Stomach (tissue), 9 donors: ENCODE results near the gene LCE1F. TPM values are rescaled to one million over a fixed set of nuclear protein-coding genes. Genes with fewer than 3 reads are reported as not detected.

ENCODE experiments used
- DNase-seq, 2 donors: peaks; one replicate each; pipeline versions ENCODE4 v3.0.0 to v3.0.0-alpha.2; 2013 to 2019
- H3K27ac ChIP-seq, 5 donors: fragments of 200-600 bp in 4 of 5; sonication (generic) in 4 of 5; one replicate each; pipeline ENCODE4 v1.5.1; 2013 to 2019; ENCODE audit warnings: mild to moderate bottlenecking in 1 of 5, moderate library complexity in 1 of 5
- H3K27me3 ChIP-seq, 3 donors: fragments of 200-600 bp; sonication (generic); one replicate each; pipeline ENCODE4 v1.5.1; 2017 to 2019; ENCODE audit warnings: mixed run types in 1 of 3
- H3K36me3 ChIP-seq, 4 donors: fragments of 200-600 bp; sonication (generic); 1 replicate in 3 of 4; 2 replicates in 1 of 4; pipeline ENCODE4 v1.5.1; 2016 to 2019
- H3K4me1 ChIP-seq, 4 donors: fragments of 200-600 bp; sonication (generic); one replicate each; pipeline ENCODE4 v1.5.1; 2016 to 2019
- H3K4me3 ChIP-seq, 4 donors: fragments of 200-600 bp; sonication (generic) in 3 of 4; one replicate each; pipeline ENCODE4 v1.5.1; 2016 to 2019; ENCODE audit warnings: mild to moderate bottlenecking in 1 of 4
- H3K9me3 ChIP-seq, 4 donors: fragments of 200-600 bp; sonication (generic); one replicate each; pipeline ENCODE4 v1.5.1; 2016 to 2019
- EP300 ChIP-seq: sonication (generic); formaldehyde crosslinking; IDR thresholded peaks from one replicate; pipeline ENCODE4 v1.6.1; 2017; ENCODE audit warnings: antibody characterized with exemption
- POLR2A ChIP-seq, 4 donors: fragments of 450-650 bp; IDR thresholded peaks; one replicate each; pipeline ENCODE4 v1.6.1; 2016; ENCODE audit warnings: antibody characterized with exemption in 4 of 4, control low read depth in 2 of 4, mild to moderate bottlenecking in 1 of 4, moderate library complexity in 1 of 4
- POLR2AphosphoS5 ChIP-seq, 3 donors: sonication (generic); formaldehyde crosslinking; IDR thresholded peaks; one replicate each; pipeline ENCODE4 v1.6.1; 2016; ENCODE audit warnings: antibody characterized with exemption in 3 of 3
- WGBS, 5 donors: extraction: QIAGEN DNeasy Blood & Tissue Kit in 3 of 5; methylation state at CpG; one replicate each; pipeline versions ENCODE4 v1.1.5 to v1.1.7; 2013 to 2018; 5-methylcytosine and 5-hydroxymethylcytosine counted together
- intact Hi-C: fragments of 100-400 bp; cut with DNase I; formaldehyde crosslinking; loops from one replicate; pipeline ENCODE4 v1.15.1; 2023; ENCODE audit warnings: low total_unique reads
- polyA plus RNA-seq, 3 donors: library from polyadenylated mRNA; stranded (reverse); fragments of 200-250 nt; gene quantifications; one replicate each; pipeline ENCODE4 v1.2.3, GENCODE V29; 2013
- total RNA-seq, 5 donors: library from RNA; depleted of rRNA; stranded (reverse); fragments of >200 nt; gene quantifications; one replicate each; pipeline versions ENCODE4 v1.1.0 to v1.2.3, GENCODE V29; 2014 to 2016
- TF ChIP-seq, protein P1 (sequence below), 7 experiments: fragments of 450-650 bp in 4 of 7; fragments of 200-600 bp in 3 of 7; sonication (generic) in 3 of 7; IDR thresholded peaks; one replicate each; pipeline ENCODE4 v1.5.1; 2016 to 2019; ENCODE audit warnings: antibody characterized with exemption in 7 of 7, control low read depth in 2 of 7, mild to moderate bottlenecking in 1 of 7
- donor health status: healthy with polysubstance abuse.
- donor health status: Bipolar disorder and iron deficiency.
- donor health status: healthy.

The LCE1F gene
- total and polyA plus RNA-seq, 8 donors: not detected

DNA sequence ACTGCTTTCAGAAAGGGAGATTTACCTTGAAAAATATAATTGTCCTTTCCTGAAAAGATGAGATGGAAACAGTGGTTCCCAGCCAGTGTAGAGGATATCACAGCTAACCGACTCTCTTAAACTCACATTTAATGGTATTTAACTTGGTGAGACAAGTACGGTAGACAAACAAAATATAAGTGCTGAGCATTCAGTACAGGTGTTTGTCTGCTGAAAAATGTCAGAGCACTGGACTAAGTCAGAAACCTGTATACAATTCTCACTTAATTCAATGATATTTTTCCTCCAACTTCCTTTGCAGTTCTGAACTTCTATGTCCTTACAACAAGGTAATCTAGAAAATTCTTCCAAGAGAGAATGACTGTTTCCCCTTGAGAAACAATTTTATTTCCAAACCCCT is 36.7 kb downstream of the LCE1F start, which contains the start of gene LCE1B:
Gene LCE1B (plus strand): TSS at position 301 of the 400 bp plus-strand sequence. CDS start 476 bp downstream, outside the sequence.
- WGBS, 5 donors: 70 to 95% (median 87%) methylated on average over 2 of the region's 2 CpGs
- H3K4me3 ChIP-seq: no peak within 1 kb of the TSS
- intact Hi-C loops: no loop called here
- no peaks in the 10 kb centered on the region for H3K4me1 ChIP-seq
- no peaks in the 10 kb centered on the region for H3K36me3 ChIP-seq
- TF ChIP-seq EP300: no peak
- TF ChIP-seq POLR2A (IDR thresholded peaks at IDR 0.05): no peak
- TF ChIP-seq, protein P1, sequence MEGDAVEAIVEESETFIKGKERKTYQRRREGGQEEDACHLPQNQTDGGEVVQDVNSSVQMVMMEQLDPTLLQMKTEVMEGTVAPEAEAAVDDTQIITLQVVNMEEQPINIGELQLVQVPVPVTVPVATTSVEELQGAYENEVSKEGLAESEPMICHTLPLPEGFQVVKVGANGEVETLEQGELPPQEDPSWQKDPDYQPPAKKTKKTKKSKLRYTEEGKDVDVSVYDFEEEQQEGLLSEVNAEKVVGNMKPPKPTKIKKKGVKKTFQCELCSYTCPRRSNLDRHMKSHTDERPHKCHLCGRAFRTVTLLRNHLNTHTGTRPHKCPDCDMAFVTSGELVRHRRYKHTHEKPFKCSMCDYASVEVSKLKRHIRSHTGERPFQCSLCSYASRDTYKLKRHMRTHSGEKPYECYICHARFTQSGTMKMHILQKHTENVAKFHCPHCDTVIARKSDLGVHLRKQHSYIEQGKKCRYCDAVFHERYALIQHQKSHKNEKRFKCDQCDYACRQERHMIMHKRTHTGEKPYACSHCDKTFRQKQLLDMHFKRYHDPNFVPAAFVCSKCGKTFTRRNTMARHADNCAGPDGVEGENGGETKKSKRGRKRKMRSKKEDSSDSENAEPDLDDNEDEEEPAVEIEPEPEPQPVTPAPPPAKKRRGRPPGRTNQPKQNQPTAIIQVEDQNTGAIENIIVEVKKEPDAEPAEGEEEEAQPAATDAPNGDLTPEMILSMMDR (IDR thresholded peaks at IDR 0.05): no peak
- TF ChIP-seq POLR2AphosphoS5 (IDR thresholded peaks at IDR 0.05): no peak
- peaks cover 0 to 5% (median 2%) of the 10 kb centered on the region in 4 donors for H3K9me3 ChIP-seq
- no peak within 1 kb of the TSS for H3K27ac ChIP-seq
- H3K27me3 ChIP-seq: peaks cover 0 to 6% (median 0%) of the 10 kb centered on the region in 3 donors
- no peak for DNase-seq

DNA sequence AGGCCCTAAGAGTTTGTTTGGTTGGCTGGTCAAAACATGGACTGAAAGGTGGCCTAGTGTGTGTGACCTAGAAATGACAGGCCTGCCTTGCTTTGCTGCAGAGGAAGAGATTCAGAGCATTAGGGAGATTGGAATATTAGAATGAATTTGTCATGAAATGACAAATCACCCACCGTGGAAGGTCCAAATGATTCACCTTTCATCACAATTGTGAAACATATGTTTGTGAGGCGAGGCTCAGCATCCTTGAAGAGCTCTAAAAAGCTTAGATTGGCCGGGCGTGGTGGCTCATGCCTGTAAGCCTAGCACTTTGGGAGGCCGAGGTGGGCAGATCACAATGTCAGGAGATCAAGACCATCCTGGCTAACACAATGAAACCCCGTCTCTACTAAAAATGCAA is 42.4 kb downstream of the LCE1F start:
- DNase-seq: no peak
- TF ChIP-seq EP300 (no peak), POLR2A (IDR thresholded peaks at IDR 0.05) (no peak), POLR2AphosphoS5 (IDR thresholded peaks at IDR 0.05) (no peak)
- TF ChIP-seq, protein P1 (IDR thresholded peaks at IDR 0.05): no peak
- Histone ChIP-seq H3K36me3 (no peaks in the 10 kb centered on the region), H3K27ac (no peak overlapping the region), H3K4me3 (no peak overlapping the region), H3K9me3 (peaks cover 0 to 3% (median 0%) of the 10 kb centered on the region in 4 donors), H3K27me3 (peaks cover 0 to 6% (median 0%) of the 10 kb centered on the region in 3 donors), H3K4me1 (no peaks in the 10 kb centered on the region)
- WGBS, 5 donors: 85 to 89% (median 87%) methylated on average over 6 of the region's 6 CpGs
- intact Hi-C loops: no loop called here

DNA sequence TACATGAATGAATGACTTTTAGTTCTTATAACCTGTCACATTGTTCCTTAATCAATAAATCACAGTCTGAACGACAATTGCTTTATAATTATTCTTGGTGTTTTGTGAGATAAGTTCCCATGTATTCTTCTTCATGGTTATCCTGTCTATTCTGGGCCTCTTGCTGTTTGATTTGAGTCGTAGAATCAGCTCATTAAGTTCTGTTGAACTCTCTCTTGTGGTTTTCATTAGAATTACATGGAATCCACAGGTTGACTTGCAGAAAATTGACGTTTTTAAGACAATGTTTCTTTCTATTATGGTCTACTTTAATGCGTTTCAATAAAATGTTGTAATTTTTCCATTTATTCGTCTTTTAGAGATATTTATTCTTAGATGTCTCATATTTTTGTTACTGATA is 48.4 kb downstream of the LCE1F start:
- TF ChIP-seq, protein P1 (IDR thresholded peaks at IDR 0.05): no peak
- TF ChIP-seq EP300 (no peak), POLR2AphosphoS5 (IDR thresholded peaks at IDR 0.05) (no peak), POLR2A (IDR thresholded peaks at IDR 0.05) (no peak)
- no peak for DNase-seq
- Histone ChIP-seq H3K36me3 (no peaks in the 10 kb centered on the region), H3K27me3 (peaks cover 0 to 16% (median 0%) of the 10 kb centered on the region in 3 donors), H3K9me3 (no peaks in the 10 kb centered on the region), H3K4me1 (no peaks in the 10 kb centered on the region), H3K27ac (no peak overlapping the region), H3K4me3 (no peak overlapping the region)
- intact Hi-C loops: no loop called here
- 32 to 39% (median 36%) methylated on average over 5 of the region's 5 CpGs for WGBS, 5 donors

DNA sequence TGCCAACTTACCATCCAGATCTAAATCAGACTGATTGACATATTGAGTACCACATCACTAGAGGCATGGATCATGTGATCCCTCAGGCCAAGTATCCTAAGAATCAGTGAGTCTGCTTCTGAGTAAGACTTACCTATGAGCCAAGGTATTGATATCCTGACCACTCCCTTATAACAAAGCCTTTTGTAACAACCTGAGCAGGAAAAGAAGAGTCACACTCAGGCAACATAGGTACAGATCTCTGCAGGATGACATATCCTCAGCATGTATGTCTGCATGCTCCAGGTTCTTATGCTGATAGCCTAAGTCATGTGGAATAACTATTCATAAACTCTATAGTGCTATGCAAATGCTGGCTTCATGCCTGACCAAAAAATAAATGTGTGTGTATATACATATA is 50.0 kb downstream of the LCE1F start:
- Histone ChIP-seq H3K27me3 (peaks cover 0 to 24% (median 0%) of the 10 kb centered on the region in 3 donors), H3K36me3 (no peaks in the 10 kb centered on the region)
- DNase-seq: no peak

More for the DNA sequence above, 50.0 kb downstream of the LCE1F start:
- Histone ChIP-seq H3K9me3 (no peaks in the 10 kb centered on the region), H3K4me3 (no peak overlapping the region), H3K27ac (no peak overlapping the region), H3K4me1 (no peaks in the 10 kb centered on the region)
- TF ChIP-seq POLR2AphosphoS5 (IDR thresholded peaks at IDR 0.05) (no peak), POLR2A (IDR thresholded peaks at IDR 0.05) (no peak), EP300 (no peak)
- TF ChIP-seq, protein P1 (IDR thresholded peaks at IDR 0.05): no peak
- intact Hi-C loops: no loop called here

Other genes starting within 250 kb of the LCE1F start
- gene LCE3E, start 208.4 kb upstream of the LCE1F start, total RNA-seq: not detected
- under 1 TPM in 1 of 3 donors, not detected in 2; 0.65 TPM for gene LCE3E, start 208.4 kb upstream of the LCE1F start, polyA plus RNA-seq
- not detected for gene LCE3D, start 194.6 kb upstream of the LCE1F start, total RNA-seq
- gene LCE3D, start 194.6 kb upstream of the LCE1F start, polyA plus RNA-seq: under 1 TPM in 1 of 3 donors, not detected in 2; 0.98 TPM
- gene LCE3C, start 174.9 kb upstream of the LCE1F start, total RNA-seq: not detected
- not detected for gene LCE3C, start 174.9 kb upstream of the LCE1F start, polyA plus RNA-seq
- gene LCE3B, start 161.3 kb upstream of the LCE1F start, total RNA-seq: not detected
- gene LCE3B, start 161.3 kb upstream of the LCE1F start, polyA plus RNA-seq: not detected
- not detected for gene LCE3A, start 152.0 kb upstream of the LCE1F start, total RNA-seq
- gene LCE3A, start 152.0 kb upstream of the LCE1F start, polyA plus RNA-seq: not detected
- gene LCE2D, start 111.8 kb upstream of the LCE1F start, total RNA-seq: not detected
- not detected for gene LCE2D, start 111.8 kb upstream of the LCE1F start, polyA plus RNA-seq
- gene LCE2C, start 99.9 kb upstream of the LCE1F start, total RNA-seq: not detected
- not detected for gene LCE2C, start 99.9 kb upstream of the LCE1F start, polyA plus RNA-seq
- not detected for gene LCE2B, start 89.0 kb upstream of the LCE1F start, total RNA-seq
- gene LCE2B, start 89.0 kb upstream of the LCE1F start, polyA plus RNA-seq: not detected
- gene LCE2A, start 76.8 kb upstream of the LCE1F start, total RNA-seq: not detected
- not detected for gene LCE2A, start 76.8 kb upstream of the LCE1F start, polyA plus RNA-seq
- not detected for gene LCE4A, start 67.0 kb upstream of the LCE1F start, total RNA-seq
- not detected for gene LCE4A, start 67.0 kb upstream of the LCE1F start, polyA plus RNA-seq
- gene KPRP, start 17.1 kb upstream of the LCE1F start, total RNA-seq: not detected
- gene KPRP, start 17.1 kb upstream of the LCE1F start, polyA plus RNA-seq: under 1 TPM in 1 of 3 donors, not detected in 2; 0.30 TPM
- not detected for gene LCE1E, start 11.1 kb downstream of the LCE1F start, total RNA-seq
- not detected for gene LCE1E, start 11.1 kb downstream of the LCE1F start, polyA plus RNA-seq
- not detected for gene LCE1D, start 21.6 kb downstream of the LCE1F start, total RNA-seq
- gene LCE1D, start 21.6 kb downstream of the LCE1F start, polyA plus RNA-seq: not detected
- not detected for gene LCE1C, start 31.5 kb downstream of the LCE1F start, total RNA-seq
- gene LCE1C, start 31.5 kb downstream of the LCE1F start, polyA plus RNA-seq: under 1 TPM in 1 of 3 donors, not detected in 2; 0.23 TPM
- not detected for gene LCE1B, start 36.8 kb downstream of the LCE1F start, total RNA-seq
- not detected for gene LCE1B, start 36.8 kb downstream of the LCE1F start, polyA plus RNA-seq
- gene LCE1A, start 52.3 kb downstream of the LCE1F start, total RNA-seq: not detected
- not detected for gene LCE1A, start 52.3 kb downstream of the LCE1F start, polyA plus RNA-seq
- gene LCE6A, start 67.7 kb downstream of the LCE1F start, total RNA-seq: not detected
- not detected for gene LCE6A, start 67.7 kb downstream of the LCE1F start, polyA plus RNA-seq
- gene LCE7A, start 84.9 kb downstream of the LCE1F start, total RNA-seq: not detected
- not detected for gene LCE7A, start 84.9 kb downstream of the LCE1F start, polyA plus RNA-seq
- not detected for gene SMCP, start 103.2 kb downstream of the LCE1F start, total RNA-seq
- not detected for gene SMCP, start 103.2 kb downstream of the LCE1F start, polyA plus RNA-seq
- gene IVL, start 133.4 kb downstream of the LCE1F start, total RNA-seq: not detected
- 10 to 100 TPM in 1 of 3 donors, not detected in 2; 11.5 TPM for gene IVL, start 133.4 kb downstream of the LCE1F start, polyA plus RNA-seq
- gene SPRR5, start 172.1 kb downstream of the LCE1F start, total RNA-seq: not detected
- gene SPRR5, start 172.1 kb downstream of the LCE1F start, polyA plus RNA-seq: 1 to 10 TPM in 1 of 3 donors, not detected in 2; 1.0 TPM
- not detected for gene SPRR4, start 195.5 kb downstream of the LCE1F start, total RNA-seq
- not detected for gene SPRR4, start 195.5 kb downstream of the LCE1F start, polyA plus RNA-seq
- not detected for gene SPRR1A, start 208.9 kb downstream of the LCE1F start, total RNA-seq
- gene SPRR1A, start 208.9 kb downstream of the LCE1F start, polyA plus RNA-seq: 100 to 1,000 TPM in 1 of 3 donors, not detected in 2; 123 TPM
- 1 to 10 TPM in 1 of 5 donors, not detected in 4; 3.1 TPM for gene SPRR3, start 226.6 kb downstream of the LCE1F start, total RNA-seq
- gene SPRR3, start 226.6 kb downstream of the LCE1F start, polyA plus RNA-seq: 100 to 1,000 TPM in 1 of 3 donors, 10 to 100 TPM in 1, not detected in 1; 12.8 to 932 TPM